Activated CD4-positive, alpha-beta T cell treated with anti-CD3 and anti-CD28 coated beads, Interleukin-2, Interleukin-6, amounts not matched to agents 100 ng/mL and 50 ng/mL, durations not matched to agents 16 hours and 8 hours (primary cell): ENCODE data around the gene FASTKD2.

Experiments used
- DNase-seq: peaks from one replicate; pipeline ENCODE4 v3.0.0-alpha.2; 2020

Gene FASTKD2

DNA sequence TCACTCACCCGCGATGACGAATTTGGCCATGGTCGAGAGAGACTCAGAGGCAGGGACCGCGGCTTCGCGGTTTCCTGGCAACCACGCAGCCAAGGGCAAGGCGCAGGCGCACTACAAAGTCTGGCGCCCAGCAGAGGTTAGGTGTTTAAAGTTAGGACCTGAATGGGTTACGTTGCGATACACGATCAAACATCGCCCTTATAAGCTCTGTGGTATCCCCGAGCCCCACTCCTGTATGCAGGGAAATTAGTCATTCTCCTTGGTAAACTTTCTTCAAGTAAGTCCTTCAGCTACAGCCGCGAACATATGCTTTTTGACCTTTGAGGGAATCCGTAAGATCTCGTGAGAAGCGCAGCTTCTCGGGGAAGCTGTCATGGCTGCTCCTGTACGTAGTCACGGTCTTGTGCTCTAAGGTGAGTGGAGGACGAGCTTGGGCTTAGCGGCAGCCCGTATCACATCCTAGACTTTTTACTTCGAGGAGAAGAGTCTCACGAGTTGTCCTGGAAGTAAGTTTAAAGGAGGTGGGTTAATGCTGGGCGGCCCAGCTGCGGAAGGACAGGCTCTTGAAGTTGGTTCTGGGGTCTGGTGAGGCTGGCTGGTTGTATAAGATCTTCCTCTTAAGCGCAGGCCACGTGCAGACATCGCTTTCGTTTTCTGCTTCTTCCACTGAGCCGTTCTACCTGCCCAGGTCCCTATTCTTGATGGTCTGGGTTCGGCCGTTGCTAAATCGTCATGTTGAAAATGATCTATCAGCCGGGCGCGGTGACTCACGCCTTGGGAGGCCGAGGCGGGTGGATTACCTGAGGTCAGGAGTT lies at the start of gene FASTKD2, which contains the start of gene MDH1B:
Gene FASTKD2, plus strand, starts transcription at position 365 of the 815 bp plus-strand sequence. CDS start 1,088 bp downstream, outside the sequence.
Gene MDH1B, minus strand, starts transcription at position 87 of the 815 bp plus-strand sequence. Its CDS starts 57 bp downstream, at position 30.
- peak; percentile 92 for DNase-seq

DNA sequence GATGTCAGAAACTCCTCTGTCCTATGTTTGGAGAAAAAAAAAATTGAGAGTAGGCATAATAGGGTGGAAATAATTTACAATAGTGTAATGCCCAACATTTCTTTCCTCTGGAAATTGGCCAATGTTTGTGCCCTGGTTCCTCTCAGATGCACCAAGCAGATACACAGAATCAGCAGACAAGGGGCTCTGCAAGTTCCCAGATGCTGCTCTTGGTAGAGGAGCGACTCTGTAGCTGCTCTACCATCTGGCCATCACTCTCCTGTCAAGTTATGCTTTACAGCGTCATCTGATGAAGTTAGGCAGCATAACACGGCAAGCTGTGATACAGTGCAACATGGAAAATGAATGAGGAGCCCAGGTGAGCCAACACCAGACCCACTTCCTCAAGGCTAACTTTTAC lies 48.8 kb upstream of the FASTKD2 start:
- no peak for DNase-seq

DNA sequence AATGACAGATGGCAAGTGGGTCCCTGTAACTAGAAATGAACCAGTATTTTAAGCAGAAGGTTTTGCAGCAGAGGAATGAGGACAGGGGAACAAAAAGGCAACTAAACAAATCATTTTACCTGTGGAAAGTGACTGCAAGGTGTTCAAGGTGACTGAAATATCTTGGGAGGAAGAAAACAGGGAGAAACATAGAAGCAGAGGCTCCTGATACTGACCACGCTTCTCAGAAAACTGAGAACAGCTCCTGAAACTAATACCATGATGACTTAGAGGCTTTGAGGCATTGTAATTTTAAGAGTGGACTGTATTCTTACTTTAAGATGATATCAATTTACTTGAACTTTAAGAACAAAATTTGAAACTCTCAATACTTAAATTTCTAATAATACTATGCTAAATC lies 47.1 kb upstream of the FASTKD2 start, which contains the start of gene DYTN:
Gene DYTN, minus strand, starts transcription at position 101 of the 400 bp plus-strand sequence. CDS start 117 bp downstream, outside the sequence.
- no peak for DNase-seq

DNA sequence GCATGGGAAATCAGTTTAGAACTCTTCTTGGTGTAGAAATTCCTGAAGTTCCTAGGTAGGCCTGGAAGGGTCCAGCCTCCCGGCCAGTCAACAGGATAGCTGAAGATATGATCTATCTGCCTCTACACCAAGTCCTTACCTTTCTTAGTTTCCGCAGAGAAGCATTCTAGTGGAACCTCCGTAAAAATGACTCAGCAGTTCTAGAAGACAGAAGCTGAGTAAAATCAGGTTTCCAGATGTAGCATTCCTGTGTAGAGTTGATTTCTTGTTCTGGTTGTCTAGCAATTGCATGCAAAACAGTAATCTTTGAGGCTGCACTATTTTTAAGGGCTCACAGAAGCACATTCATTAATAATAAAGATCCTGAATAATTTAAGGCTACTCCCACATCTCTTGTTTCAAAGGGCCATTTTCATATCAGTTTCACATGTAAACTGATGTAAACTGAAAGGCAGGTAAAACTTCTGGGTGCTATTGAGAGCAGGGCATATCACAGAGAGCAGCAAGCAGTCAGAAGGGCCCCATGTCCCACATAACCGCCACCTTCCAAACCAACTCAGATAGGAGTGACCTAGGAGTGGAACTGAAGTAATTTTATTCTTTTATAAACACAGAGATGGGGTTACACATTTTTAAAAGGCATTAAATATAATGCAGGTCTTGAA lies 44.0 kb upstream of the FASTKD2 start:
- peak; percentile 10 for DNase-seq

DNA sequence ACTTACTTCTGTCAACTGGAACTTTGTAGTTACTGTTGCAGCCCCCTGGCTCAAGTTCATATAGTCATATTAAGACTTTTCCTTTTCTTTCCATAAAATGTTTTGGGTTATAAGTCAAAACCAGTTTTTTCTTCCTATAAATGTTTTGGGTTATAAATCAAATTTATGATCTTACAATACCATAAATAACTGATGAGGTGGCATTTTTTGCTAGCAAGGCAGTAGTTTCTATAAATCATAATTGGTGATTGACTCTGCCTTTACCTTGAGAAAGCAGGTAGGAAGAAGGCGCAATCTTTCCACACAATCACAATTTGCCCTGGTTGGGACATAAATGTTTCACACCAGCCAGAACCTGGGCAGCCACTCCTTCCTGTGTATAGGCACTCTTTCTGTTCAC lies 42.1 kb upstream of the FASTKD2 start:
- no peak for DNase-seq

DNA sequence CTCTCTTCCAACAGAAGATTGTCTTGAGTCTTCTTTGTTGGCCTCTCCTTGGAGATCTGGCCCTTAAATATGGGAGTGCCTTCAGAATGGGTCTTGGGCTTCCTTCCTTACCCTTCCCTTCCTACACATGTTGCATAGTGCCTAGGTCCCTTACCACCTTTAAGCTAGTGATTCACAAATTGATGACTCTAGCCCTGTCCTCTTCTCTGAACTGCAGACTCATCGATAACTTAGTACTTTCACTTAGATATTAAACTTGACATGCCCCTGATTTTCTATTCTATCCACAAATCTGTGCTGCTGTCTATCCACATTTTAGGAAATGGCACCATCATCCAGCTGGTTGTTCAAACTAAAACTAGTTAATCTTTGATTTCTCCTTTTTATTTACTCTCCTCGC lies 38.1 kb upstream of the FASTKD2 start:
- no peak for DNase-seq

DNA sequence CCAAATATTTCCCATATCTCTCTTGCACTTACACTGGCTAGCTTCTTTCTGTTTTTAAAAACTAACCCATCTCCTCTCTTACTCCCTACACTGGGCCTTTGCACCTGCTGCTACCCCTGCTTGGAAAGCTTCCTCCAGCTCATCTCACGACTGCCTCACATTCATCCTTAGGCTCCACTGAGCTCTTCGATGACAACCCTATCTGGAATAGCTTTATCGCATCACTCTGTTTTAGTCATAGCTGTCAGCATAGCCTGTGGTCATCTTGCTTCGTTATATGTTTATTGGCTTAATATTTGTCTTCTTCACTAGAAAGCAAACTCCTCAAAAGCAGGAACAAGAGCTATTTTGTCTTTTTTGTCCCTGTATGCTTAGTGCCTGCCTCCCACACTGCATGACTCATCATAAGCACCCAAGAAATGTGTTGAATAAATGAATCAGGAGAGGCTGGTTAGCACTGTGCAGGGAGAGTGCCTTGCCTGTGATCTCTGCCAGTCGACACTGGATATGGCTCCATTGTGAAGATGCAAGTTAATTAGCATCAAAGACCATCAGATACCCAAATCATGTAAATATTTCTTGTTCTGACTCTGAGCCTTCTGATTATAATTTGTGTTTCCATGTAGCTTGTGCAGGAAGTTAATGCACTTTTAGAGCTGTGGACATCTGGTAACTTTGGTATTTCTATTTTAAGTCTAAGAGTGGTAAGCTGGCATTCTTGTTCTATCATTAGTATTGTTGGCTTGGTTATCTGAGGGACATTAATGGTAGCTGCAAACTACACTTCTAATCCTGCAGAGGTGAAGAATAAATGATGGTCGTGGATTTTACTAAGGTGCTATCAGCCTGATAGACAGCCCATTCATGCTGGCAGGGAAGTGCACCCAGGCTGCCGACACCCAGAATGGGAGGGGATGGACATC lies 36.9 kb upstream of the FASTKD2 start:
- DNase-seq, result no peak

DNA sequence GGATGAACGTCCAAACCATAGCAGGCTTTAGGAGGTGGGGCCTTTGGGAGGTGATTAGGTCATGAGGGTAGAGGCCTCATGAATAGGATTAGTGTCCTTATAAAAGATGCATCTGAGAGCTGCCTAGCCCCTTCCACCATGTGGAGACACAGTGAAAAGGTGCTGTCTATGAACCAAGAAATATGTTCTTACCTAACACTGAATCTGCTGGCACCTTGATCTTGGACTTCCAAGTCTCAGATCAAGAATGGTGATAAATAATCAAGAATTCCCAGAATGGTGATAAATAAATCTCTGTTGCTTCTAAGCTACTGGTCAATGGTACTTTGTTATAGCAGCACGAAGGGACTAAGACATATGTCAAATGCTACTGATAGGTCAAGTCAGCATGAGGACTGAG lies 32.1 kb upstream of the FASTKD2 start:
- DNase-seq, result no peak

DNA sequence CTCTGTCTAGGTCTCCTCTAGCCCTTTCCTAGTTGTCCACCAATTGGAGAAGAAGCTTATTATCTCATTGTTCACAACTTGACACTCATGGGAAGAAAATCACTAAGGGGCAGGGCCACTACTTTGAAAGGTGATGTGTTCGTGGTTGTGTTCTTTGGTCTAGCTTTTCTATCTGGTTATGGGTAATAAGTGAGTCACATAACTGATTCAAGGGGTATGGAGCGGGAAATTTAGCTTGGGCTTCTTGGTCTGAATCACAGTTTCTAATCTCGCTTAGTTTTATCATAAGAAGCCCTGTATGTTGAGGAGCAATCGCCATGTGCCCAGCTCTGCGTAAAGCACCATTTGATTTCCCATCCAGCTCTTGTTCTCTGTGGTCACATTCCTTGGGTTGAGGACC lies 28.5 kb upstream of the FASTKD2 start:
- peak; percentile 38 for DNase-seq

DNA sequence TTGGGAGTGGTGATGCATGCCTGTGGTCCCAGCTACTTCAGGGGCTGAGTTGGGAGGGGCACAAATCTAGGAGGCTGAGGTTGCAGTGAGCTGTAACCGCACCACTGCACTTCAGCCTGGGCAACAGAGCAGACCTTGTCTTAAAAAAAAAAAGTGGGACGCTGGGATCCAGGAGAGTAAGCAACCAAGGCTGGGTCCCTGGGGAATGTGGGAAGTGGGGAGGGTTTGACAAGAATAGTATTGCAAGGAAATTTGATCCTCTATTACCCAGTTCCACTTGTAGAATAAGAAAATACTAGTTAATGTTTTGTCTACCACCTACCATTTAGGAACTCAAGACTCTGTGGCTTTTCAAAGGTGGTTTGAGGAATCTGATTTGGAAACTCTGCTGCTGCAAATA lies 26.1 kb upstream of the FASTKD2 start:
- DNase-seq, result no peak

DNA sequence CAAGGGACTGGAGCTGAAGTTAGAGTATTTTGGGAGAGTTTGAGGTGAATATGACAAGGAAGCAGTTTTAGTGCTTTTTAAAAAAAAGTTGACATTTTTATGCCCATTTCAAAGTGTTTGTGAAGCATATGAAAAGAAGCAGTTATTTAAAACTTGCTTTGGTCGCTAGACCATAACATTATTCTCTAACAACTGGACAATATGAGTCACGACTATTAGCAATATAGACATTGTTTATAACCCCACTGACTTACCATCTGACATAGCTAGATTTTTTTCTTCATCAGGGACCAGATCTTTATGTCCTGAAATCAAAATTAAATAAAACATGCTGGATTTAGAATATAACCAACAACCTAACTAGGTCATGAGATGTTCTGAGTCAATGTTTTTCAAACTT lies 24.6 kb upstream of the FASTKD2 start:
- DNase-seq, result no peak

DNA sequence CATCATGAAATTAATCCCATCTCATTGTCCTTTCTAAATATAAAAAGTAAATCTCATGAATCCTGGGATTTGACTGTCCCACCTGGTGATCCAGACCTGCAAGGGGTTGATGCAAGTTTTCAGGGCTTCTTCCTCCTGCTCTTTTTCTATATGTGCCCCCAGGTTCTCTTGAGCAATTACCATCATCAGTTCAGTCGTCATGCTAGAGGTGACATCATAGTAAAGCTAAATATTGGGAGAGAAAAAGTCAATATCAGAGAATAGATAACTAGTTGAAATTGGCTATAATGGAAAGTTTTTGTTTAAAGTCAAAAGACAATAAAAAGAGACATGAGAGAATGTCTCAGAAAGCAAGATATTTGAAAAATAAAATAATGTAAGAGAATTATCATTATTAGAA lies 8.6 kb upstream of the FASTKD2 start:
- no peak for DNase-seq

DNA sequence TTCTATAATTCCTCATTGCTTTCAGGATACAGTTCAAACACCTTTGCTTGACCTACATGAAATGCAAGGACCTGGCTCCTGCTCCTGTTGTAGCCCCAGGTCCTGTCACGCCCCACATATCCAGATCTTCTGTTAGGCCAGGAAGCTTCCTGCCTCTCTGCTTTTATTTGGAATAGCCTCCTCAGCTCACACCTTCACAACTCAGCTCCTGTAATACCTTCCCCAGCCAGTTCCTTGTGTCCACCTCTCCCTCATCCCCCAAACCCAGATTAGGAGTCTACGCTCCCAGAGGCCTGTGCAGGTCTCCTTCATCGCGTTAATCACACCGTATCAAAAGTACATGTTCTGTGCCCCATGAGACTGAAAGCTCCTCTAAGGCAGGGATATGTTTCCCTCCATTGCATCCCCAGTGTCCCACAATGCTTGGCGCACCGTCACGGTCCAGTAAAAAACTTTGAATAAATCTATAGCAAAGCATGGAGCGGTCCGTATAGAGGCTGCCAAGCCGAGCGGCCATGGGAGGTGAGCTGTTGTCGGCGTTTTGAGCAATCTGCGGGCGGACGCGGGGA lies 649 bp upstream of the FASTKD2 start:
- no peak for DNase-seq

DNA sequence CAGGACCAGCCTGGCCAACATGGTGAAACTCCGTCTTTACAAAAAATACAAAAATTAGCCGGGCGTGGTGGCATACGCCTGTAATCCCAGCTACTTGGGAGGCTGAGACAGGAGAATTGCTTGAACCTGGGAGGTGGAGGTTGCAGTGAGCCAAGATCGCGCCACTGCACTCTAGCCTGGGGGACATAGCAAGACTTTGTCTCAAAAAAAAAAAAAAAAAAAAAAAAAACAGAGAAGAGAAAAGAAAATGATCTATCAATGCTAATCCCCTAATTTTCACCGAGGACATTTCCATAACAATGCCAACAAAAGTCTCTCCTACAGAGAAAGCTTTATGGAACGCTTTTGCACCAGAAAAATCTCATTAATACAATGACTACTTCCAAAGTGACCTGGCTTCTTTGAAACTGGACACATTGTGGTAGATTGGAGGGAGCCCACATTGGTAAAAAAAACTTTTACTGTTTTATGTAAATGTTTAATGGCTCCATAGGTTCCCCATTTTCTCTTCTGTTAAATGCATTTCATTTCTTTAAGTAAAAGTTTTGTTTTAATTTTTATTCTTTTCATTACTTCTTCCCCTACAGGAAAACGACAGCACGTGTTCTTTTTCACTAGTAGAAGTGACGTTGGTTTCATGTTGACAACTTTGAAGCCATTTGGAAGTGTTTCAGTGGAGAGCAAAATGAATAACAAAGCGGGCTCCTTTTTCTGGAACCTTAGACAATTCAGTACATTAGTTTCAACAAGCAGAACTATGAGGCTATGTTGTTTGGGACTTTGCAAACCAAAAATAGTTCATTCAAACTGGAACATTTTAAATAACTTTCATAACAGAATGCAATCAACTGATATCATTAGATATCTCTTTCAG lies 888 bp downstream of the FASTKD2 start:
- no peak for DNase-seq

DNA sequence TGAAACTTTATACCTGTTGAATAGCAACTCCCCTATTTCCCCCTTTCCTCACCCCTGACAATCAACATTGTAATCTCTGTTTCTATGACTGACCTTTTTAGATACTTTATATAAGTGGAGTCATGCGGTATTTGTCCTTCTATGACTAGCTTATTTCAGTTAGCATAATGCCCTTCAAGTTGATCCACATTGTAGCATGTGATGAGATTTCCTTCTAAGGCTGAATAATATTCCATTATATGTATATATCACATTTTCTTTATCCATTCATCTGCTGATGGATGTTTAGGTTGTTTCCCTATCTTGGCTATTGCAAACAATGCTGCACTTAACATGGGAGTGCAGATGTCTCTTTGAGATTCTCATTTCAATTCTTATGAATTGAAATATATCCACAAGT lies 9.5 kb downstream of the FASTKD2 start:
- DNase-seq, result no peak

DNA sequence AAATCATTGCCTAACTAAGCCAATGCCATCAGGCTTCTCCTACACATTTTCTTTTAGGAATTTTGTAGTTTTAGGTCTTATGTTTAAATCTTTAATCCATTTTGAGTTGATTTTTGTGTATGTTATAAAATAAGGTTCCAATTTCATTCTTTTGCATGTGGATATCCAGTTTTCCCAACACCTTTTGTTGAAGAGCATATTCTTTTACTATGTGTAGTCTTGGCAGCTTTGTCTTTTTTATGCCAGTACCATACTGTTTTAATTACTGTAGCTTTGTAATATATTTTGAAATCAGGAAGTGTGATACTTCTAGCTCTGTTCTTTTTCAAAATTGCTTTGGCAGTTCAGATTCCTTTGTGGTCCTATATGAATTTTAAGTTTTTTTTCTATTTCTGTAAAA lies 11.0 kb downstream of the FASTKD2 start:
- DNase-seq, result no peak

DNA sequence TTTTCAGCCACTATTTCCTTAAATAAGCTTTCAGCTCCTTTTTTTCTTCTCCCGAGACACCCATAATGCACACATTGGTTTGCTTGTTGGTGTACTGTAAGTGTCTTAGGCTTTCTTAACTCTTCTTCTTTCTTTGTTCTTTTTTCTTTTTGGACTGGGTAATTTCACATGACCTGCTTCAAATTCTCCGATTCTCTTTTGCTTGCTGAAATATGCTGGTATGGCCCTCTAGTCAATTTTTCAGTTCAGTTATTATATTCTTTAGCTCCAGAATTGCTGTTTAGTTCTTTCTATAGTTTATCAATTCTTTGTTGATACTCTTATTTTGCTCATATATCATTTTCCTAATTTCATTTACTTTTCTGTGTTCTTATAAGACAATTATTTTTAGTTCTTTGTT lies 15.3 kb downstream of the FASTKD2 start:
- DNase-seq, result no peak

DNA sequence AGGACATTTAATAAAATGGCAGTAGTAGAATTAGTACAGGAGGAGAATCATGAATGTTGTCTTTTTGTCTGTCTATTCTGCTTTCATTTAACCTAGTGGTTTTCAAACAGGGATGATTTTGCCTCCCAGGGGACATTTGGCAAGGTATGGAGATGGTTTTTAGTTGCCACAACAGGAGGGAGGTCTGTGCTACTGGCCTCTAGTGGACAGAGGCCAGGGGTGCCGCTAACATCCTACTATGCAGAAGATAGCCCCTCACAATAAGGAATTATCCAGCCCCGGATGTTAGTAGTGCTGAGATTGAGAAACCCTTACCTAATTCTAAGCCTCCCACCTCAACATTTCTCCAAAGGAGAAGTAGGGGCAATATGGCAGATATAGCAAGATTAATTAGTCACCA lies 18.3 kb downstream of the FASTKD2 start:
- no peak for DNase-seq

DNA sequence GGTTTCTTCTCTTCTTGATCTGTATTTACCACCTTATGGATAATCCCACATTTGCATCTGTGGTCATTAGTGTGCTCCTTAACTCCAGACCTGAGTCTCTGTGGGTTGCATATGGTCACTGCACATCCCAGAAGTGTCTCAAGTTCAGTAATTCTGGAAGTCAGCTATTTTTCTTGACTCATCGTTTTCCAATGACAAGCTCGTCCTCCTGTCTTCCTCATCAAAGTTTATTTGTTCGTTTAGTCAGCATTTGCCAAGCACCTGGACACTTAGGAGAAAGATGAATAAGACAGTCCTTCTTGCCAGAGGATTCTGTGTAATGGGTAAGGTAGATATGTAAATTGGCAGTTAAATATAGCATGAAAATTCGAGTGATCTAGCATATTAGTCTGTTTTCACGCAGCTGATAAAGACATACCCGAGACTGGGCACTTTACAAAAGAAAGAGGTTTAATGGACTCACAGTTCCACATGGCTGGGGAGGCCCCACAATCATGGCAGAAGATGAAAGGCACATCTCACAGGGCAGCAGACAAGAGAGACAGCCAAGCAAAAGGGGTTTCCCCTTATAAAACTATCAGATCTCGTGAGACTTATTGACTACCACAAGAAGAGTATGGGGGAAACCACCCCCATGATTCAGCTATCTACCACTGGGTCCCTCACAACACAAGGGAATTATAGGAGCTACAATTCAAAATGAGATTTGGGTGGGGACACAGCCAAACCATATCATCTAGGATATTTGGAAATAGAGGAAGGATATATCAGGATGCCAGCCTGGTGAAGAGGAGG lies 19.4 kb downstream of the FASTKD2 start:
- no peak for DNase-seq

DNA sequence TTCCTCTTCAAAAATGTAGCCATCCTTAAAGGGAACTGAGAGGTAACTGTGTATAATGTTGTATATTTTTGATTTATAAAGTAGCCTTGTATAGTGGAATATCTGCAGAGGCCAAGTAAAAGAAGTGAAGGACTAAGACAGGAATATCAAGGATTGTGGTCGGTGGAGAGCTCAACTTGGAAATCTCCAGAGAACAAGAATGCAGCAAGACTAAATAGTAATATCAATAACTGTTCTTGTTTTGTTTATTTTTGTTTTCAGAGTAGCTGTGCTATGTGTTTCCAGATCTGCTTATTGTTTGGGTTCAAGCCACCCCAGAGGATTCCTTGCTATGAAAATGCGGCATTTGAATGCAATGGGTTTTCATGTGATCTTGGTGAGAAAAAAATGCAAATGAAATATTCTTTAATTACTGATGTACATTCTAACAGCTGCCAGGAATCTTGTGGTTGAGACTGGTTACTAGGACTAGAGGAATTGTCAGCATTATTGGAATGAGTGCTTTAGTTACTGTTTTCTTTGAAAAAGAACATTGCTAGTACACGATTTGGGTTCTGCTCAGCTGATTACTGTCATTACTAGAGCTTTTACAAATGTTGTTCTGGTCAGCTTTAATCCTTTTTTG lies 25.0 kb downstream of the FASTKD2 start:
- no peak for DNase-seq
